Mesenchymal stem cell (in vitro differentiated cells and primary cell): ENCODE results near the gene CKMT2.

Experiments
- DNase-seq: peaks from one replicate; pipeline ENCODE4 v3.0.0-alpha.2; 2013
- H2AFZ ChIP-seq: one replicate; pipeline ENCODE4 v1.6.1; 2013; ENCODE audit warnings: low read depth, mild to moderate bottlenecking, control low read depth, inconsistent platforms, low read length, moderate library complexity
- H2AK5ac ChIP-seq: 2 replicates; pipeline ENCODE4 v1.6.1; 2013; ENCODE audit warnings: low read length, moderate library complexity, mild to moderate bottlenecking, inconsistent platforms; ENCODE audit not compliant: severe bottlenecking
- H2BK120ac ChIP-seq: one replicate; pipeline ENCODE4 v1.6.1; 2013; ENCODE audit warnings: low read depth, mild to moderate bottlenecking, inconsistent platforms, low read length, moderate library complexity
- H2BK12ac ChIP-seq, 2 experiments: one replicate each; pipeline ENCODE4 v1.6.1; 2013; ENCODE audit warnings: inconsistent platforms in 2 of 2, low read length in 2 of 2, mild to moderate bottlenecking in 2 of 2, moderate library complexity in 2 of 2, control low read depth in 1 of 2
- H2BK15ac ChIP-seq: one replicate; pipeline ENCODE4 v1.6.1; 2013; ENCODE audit warnings: mild to moderate bottlenecking, low read depth, inconsistent platforms; ENCODE audit not compliant: poor library complexity, severe bottlenecking
- H2BK5ac ChIP-seq: 2 replicates; pipeline ENCODE4 v1.6.1; 2013; ENCODE audit warnings: low read depth, mild to moderate bottlenecking, low read length, control low read depth, inconsistent platforms; ENCODE audit not compliant: poor library complexity, severe bottlenecking
- H3K14ac ChIP-seq, 2 experiments: one replicate each; pipeline ENCODE4 v1.6.1; 2013; ENCODE audit warnings: inconsistent platforms in 2 of 2, low read length in 2 of 2, control low read depth in 1 of 2, mild to moderate bottlenecking in 1 of 2, moderate library complexity in 1 of 2
- H3K18ac ChIP-seq, 2 experiments: one replicate each; pipeline ENCODE4 v1.6.1; 2013; ENCODE audit warnings: inconsistent platforms in 2 of 2, low read length in 2 of 2, control low read depth in 1 of 2, low read depth in 1 of 2, mild to moderate bottlenecking in 1 of 2
- H3K23ac ChIP-seq, 2 experiments: one replicate each; pipeline ENCODE4 v1.6.1; 2013; ENCODE audit warnings: inconsistent platforms in 2 of 2, low read length in 2 of 2, mild to moderate bottlenecking in 2 of 2, moderate library complexity in 2 of 2, control low read depth in 1 of 2
- H3K27ac ChIP-seq: 2 replicates; pipeline ENCODE4 v1.5.1; 2013; ENCODE audit warnings: mild to moderate bottlenecking, moderate library complexity, low read length, control low read depth, inconsistent platforms; ENCODE audit not compliant: poor library complexity, severe bottlenecking
- H3K27me3 ChIP-seq, 2 experiments: 2 replicates each; pipeline versions ENCODE4 v1.6.1 to v1.7.0; 2013; ENCODE audit warnings: low read length in 2 of 2, mild to moderate bottlenecking in 2 of 2, moderate library complexity in 2 of 2, control low read depth in 1 of 2, inconsistent platforms in 1 of 2; ENCODE audit not compliant: control insufficient read depth in 1 of 2, insufficient read depth in 1 of 2
- H3K36me3 ChIP-seq, 2 experiments: 2 replicates each; pipeline versions ENCODE4 v1.6.1 to v1.7.0; 2013; ENCODE audit warnings: low read length in 2 of 2, control low read depth in 1 of 2, inconsistent platforms in 1 of 2, low read depth in 1 of 2, mild to moderate bottlenecking in 1 of 2; ENCODE audit not compliant: insufficient read depth in 2 of 2, control insufficient read depth in 1 of 2
- H3K4ac ChIP-seq, 2 experiments: one replicate each; pipeline ENCODE4 v1.6.1; 2013; ENCODE audit warnings: inconsistent platforms in 2 of 2, low read length in 2 of 2, mild to moderate bottlenecking in 2 of 2, moderate library complexity in 2 of 2, control low read depth in 1 of 2, low read depth in 1 of 2
- H3K4me1 ChIP-seq: 2 replicates; pipeline ENCODE4 v1.6.1; 2013; ENCODE audit warnings: low read depth, low read length, control low read depth; ENCODE audit not compliant: control insufficient read depth, insufficient read depth
- H3K4me2 ChIP-seq: 2 replicates; pipeline ENCODE4 v1.6.1; 2013; ENCODE audit warnings: low read length, mild to moderate bottlenecking, inconsistent platforms; ENCODE audit not compliant: poor library complexity, severe bottlenecking
- H3K4me3 ChIP-seq, 2 experiments: 2 replicates each; pipeline versions ENCODE4 v1.5.1 to v1.7.0; 2013; ENCODE audit warnings: low read length in 2 of 2, mild to moderate bottlenecking in 2 of 2, control low read depth in 1 of 2, low read depth in 1 of 2; ENCODE audit not compliant: insufficient read depth in 1 of 2
- H3K79me1 ChIP-seq: replicated peaks from 2 replicates; pipeline ENCODE4 v1.6.1; 2013; ENCODE audit warnings: mild to moderate bottlenecking, control low read depth, low read length, inconsistent platforms; ENCODE audit not compliant: poor library complexity, severe bottlenecking
- H3K9ac ChIP-seq: 2 replicates; pipeline ENCODE4 v1.7.0; 2013; ENCODE audit warnings: mild to moderate bottlenecking, low read length, moderate library complexity
- H3K9me3 ChIP-seq: 2 replicates; pipeline ENCODE4 v1.7.0; 2013; ENCODE audit warnings: mild to moderate bottlenecking, low read length; ENCODE audit not compliant: control insufficient read depth
- H4K8ac ChIP-seq: one replicate; pipeline ENCODE4 v1.6.1; 2013; ENCODE audit warnings: inconsistent platforms, mild to moderate bottlenecking, low read length, moderate library complexity
- H4K91ac ChIP-seq: one replicate; pipeline ENCODE4 v1.6.1; 2013; ENCODE audit warnings: mild to moderate bottlenecking, low read length, inconsistent platforms
- WGBS: methylation state at CpG from one replicate; pipeline ENCODE4 v1.1.7; 2013; ENCODE audit warnings: mixed read lengths; 5-methylcytosine and 5-hydroxymethylcytosine counted together

The CKMT2 gene

GRCh38 chr5:81303563-81303962, 70.4 kb downstream of the CKMT2 start:
- Histone ChIP-seq H3K4ac (no peak overlapping the region), H3K4me1 (peaks cover 9% of the 10 kb centered on the region), H3K27me3 (no peaks in the 10 kb centered on the region), H2BK120ac (no peak overlapping the region), H3K9ac (peak overlapping the region; percentile 53), H3K36me3 (peaks cover 5 to 21% of the 10 kb centered on the region in 2 experiments), H3K4me2 (no peak overlapping the region), H3K79me1 (peaks cover 26% of the 10 kb centered on the region), H4K91ac (no peak overlapping the region), H2BK15ac (no peak overlapping the region), H2AK5ac (no peak overlapping the region), H2BK5ac (no peak overlapping the region), H3K14ac (no peak overlapping the region), H2AFZ (no peak overlapping the region), H4K8ac (no peak overlapping the region), H3K9me3 (no peaks in the 10 kb centered on the region), H3K27ac (no peak overlapping the region), H3K4me3 (peak overlapping the region in 1 of 2 experiments; percentile 50), H3K23ac (no peak overlapping the region), H3K18ac (no peak overlapping the region), H2BK12ac (no peak overlapping the region)
- no CpG with 5 or more reads among the region's 1 CpG for WGBS
- peak; percentile 74 for DNase-seq

GRCh38 chr5:81305785-81306184, 72.7 kb downstream of the CKMT2 start:
- H3K23ac ChIP-seq = no peak overlapping the region
- no peak overlapping the region for H4K91ac ChIP-seq
- H2BK15ac ChIP-seq = no peak overlapping the region
- no peak overlapping the region for H2BK120ac ChIP-seq
- no peak overlapping the region for H2AFZ ChIP-seq
- H3K4me3 ChIP-seq = no peak overlapping the region
- H2BK5ac ChIP-seq = no peak overlapping the region
- no peaks in the 10 kb centered on the region for H3K9me3 ChIP-seq
- no peak overlapping the region for H3K4me2 ChIP-seq
- H3K36me3 ChIP-seq = peaks cover 8 to 44% of the 10 kb centered on the region in 2 experiments
- no peak overlapping the region for H2AK5ac ChIP-seq
- no peak overlapping the region for H3K18ac ChIP-seq
- no peak overlapping the region for H4K8ac ChIP-seq
- H3K9ac ChIP-seq = no peak overlapping the region
- no peak overlapping the region for H2BK12ac ChIP-seq
- no peak overlapping the region for H3K4ac ChIP-seq
- no peak overlapping the region for H3K27ac ChIP-seq
- H3K79me1 ChIP-seq = peaks cover 17% of the 10 kb centered on the region
- H3K14ac ChIP-seq = no peak overlapping the region
- no peaks in the 10 kb centered on the region for H3K27me3 ChIP-seq
- DNase-seq = no peak
- H3K4me1 ChIP-seq = peaks cover 6% of the 10 kb centered on the region

GRCh38 chr5:81308836-81309235, 75.7 kb downstream of the CKMT2 start:
- Histone ChIP-seq H4K8ac (no peak overlapping the region), H3K9me3 (no peaks in the 10 kb centered on the region), H3K4me1 (no peaks in the 10 kb centered on the region), H2AFZ (no peak overlapping the region), H3K27ac (no peak overlapping the region), H2AK5ac (no peak overlapping the region), H3K9ac (no peak overlapping the region), H3K4me3 (no peak overlapping the region), H2BK12ac (no peak overlapping the region), H2BK15ac (no peak overlapping the region), H4K91ac (no peak overlapping the region), H3K79me1 (peaks cover 12% of the 10 kb centered on the region), H3K4ac (no peak overlapping the region), H3K36me3 (peaks cover 8 to 74% of the 10 kb centered on the region in 2 experiments), H3K14ac (no peak overlapping the region), H3K27me3 (no peaks in the 10 kb centered on the region), H2BK5ac (no peak overlapping the region), H3K18ac (no peak overlapping the region), H2BK120ac (no peak overlapping the region), H3K23ac (no peak overlapping the region), H3K4me2 (no peak overlapping the region)
- DNase-seq = no peak
- WGBS = 100% methylated on average over 1 of the region's 2 CpGs

GRCh38 chr5:81310402-81311063, 77.4 kb downstream of the CKMT2 start:
- WGBS = no CpG with 5 or more reads among the region's 1 CpG

More at GRCh38 chr5:81310402-81311063, 77.4 kb downstream of the CKMT2 start:
- Histone ChIP-seq H2BK15ac (no peak overlapping the region), H2BK5ac (no peak overlapping the region), H2BK120ac (no peak overlapping the region), H3K4me1 (no peaks in the 10 kb centered on the region), H3K27ac (no peak overlapping the region), H3K23ac (no peak overlapping the region), H3K4me3 (no peak overlapping the region), H3K4ac (no peak overlapping the region), H2BK12ac (no peak overlapping the region), H4K8ac (no peak overlapping the region), H2AFZ (no peak overlapping the region), H3K9me3 (no peaks in the 10 kb centered on the region), H3K27me3 (no peaks in the 10 kb centered on the region), H4K91ac (no peak overlapping the region), H3K4me2 (no peak overlapping the region), H3K36me3 (peaks cover 6 to 77% of the 10 kb centered on the region in 2 experiments), H3K9ac (no peak overlapping the region), H2AK5ac (no peak overlapping the region), H3K14ac (no peak overlapping the region), H3K79me1 (peaks cover 5% of the 10 kb centered on the region), H3K18ac (no peak overlapping the region)
- DNase-seq = no peak
